Sigmoid colon (tissue), 4 donors: ENCODE measurements around the gene RAVER2.

Source experiments
- POLR2A ChIP-seq, 2 donors: fragments of 450-650 bp; IDR thresholded peaks; one replicate each; pipeline ENCODE4 v1.6.1; 2016; ENCODE audit warnings: antibody characterized with exemption in 2 of 2, mild to moderate bottlenecking in 2 of 2, moderate library complexity in 2 of 2
- POLR2AphosphoS5 ChIP-seq, 4 donors: sonication (generic); formaldehyde crosslinking; IDR thresholded peaks; one replicate each; pipeline ENCODE4 v1.6.1; 2017; ENCODE audit warnings: antibody characterized with exemption in 4 of 4
- TF ChIP-seq, protein P1 (sequence below), 4 experiments: fragments of 450-650 bp in 3 of 4; fragments of 200-600 bp in 1 of 4; IDR thresholded peaks; one replicate each; pipeline ENCODE4 v1.5.1; 2016 to 2019; ENCODE audit warnings: antibody characterized with exemption in 4 of 4, mild to moderate bottlenecking in 3 of 4, moderate library complexity in 2 of 4

DNA sequence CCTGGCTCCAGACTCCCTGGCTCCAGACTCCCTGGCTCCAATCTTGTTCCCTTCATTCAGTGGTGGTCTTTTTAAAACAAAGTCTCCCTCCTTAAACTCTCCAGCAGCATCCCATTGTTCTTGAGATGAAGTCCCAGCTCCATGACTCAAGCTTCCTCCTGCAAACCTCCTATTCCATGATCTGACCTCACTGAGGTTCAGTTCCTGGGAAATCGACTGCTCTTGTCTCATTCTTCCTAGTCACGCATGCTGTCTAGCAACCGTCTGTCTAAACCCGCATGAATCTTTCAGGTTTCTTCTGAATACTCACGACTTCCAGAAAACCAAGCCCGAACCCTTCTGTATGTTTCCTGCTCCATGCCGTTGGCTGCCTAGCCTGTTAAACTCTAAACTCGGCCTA is 91.9 kb downstream of the RAVER2 start:
- TF ChIP-seq, protein P1, sequence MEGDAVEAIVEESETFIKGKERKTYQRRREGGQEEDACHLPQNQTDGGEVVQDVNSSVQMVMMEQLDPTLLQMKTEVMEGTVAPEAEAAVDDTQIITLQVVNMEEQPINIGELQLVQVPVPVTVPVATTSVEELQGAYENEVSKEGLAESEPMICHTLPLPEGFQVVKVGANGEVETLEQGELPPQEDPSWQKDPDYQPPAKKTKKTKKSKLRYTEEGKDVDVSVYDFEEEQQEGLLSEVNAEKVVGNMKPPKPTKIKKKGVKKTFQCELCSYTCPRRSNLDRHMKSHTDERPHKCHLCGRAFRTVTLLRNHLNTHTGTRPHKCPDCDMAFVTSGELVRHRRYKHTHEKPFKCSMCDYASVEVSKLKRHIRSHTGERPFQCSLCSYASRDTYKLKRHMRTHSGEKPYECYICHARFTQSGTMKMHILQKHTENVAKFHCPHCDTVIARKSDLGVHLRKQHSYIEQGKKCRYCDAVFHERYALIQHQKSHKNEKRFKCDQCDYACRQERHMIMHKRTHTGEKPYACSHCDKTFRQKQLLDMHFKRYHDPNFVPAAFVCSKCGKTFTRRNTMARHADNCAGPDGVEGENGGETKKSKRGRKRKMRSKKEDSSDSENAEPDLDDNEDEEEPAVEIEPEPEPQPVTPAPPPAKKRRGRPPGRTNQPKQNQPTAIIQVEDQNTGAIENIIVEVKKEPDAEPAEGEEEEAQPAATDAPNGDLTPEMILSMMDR (IDR thresholded peaks at IDR 0.05): no peak
- no peak for TF ChIP-seq POLR2AphosphoS5 (IDR thresholded peaks at IDR 0.05)
- no peak for TF ChIP-seq POLR2A (IDR thresholded peaks at IDR 0.05)
